Trophoblast cell (in vitro differentiated cells and primary cell): ENCODE data around the gene SVBP.

ENCODE experiments used
- DNase-seq, 2 donors: peaks; one replicate each; pipeline ENCODE4 v3.0.0-alpha.2; 2016
- H2AFZ ChIP-seq: 2 replicates; pipeline ENCODE4 v1.6.1; 2013; ENCODE audit warnings: low read length, moderate library complexity, mild to moderate bottlenecking; ENCODE audit not compliant: insufficient read depth, poor library complexity
- H2AK5ac ChIP-seq: 2 replicates; pipeline ENCODE4 v1.6.1; 2013; ENCODE audit warnings: mild to moderate bottlenecking, low read length
- H2BK120ac ChIP-seq: 2 replicates; pipeline ENCODE4 v1.6.1; 2013; ENCODE audit warnings: low read length, mild to moderate bottlenecking, moderate library complexity; ENCODE audit not compliant: insufficient read depth, poor library complexity
- H2BK12ac ChIP-seq: 2 replicates; pipeline ENCODE4 v1.6.1; 2013; ENCODE audit warnings: mild to moderate bottlenecking, low read length, moderate library complexity
- H2BK5ac ChIP-seq: 2 replicates; pipeline ENCODE4 v1.6.1; 2013; ENCODE audit warnings: low read length, low read depth, moderate library complexity, mild to moderate bottlenecking; ENCODE audit not compliant: poor library complexity
- H3K14ac ChIP-seq: 2 replicates; pipeline ENCODE4 v1.6.1; 2013; ENCODE audit warnings: mild to moderate bottlenecking, low read length
- H3K18ac ChIP-seq: 2 replicates; pipeline ENCODE4 v1.6.1; 2013; ENCODE audit warnings: mild to moderate bottlenecking, low read length
- H3K23ac ChIP-seq: 2 replicates; pipeline ENCODE4 v1.6.1; 2013; ENCODE audit warnings: low read length
- H3K27ac ChIP-seq: 2 replicates; pipeline ENCODE4 v1.5.1; 2013; ENCODE audit warnings: low read depth, mild to moderate bottlenecking, inconsistent platforms, low read length, moderate library complexity
- H3K27me3 ChIP-seq: 2 replicates; pipeline ENCODE4 v1.6.1; 2013; ENCODE audit warnings: inconsistent platforms, mild to moderate bottlenecking, low read length, moderate library complexity; ENCODE audit not compliant: insufficient read depth
- H3K36me3 ChIP-seq, 2 experiments: 1 replicate in 1 of 2; 2 replicates in 1 of 2; pipeline ENCODE4 v1.6.1; 2013; ENCODE audit warnings: low read length in 2 of 2, mild to moderate bottlenecking in 2 of 2, moderate library complexity in 1 of 2; ENCODE audit not compliant: insufficient read depth in 2 of 2, control insufficient read depth in 1 of 2
- H3K4ac ChIP-seq: 2 replicates; pipeline ENCODE4 v1.6.1; 2013; ENCODE audit warnings: low read depth, mild to moderate bottlenecking, low read length, moderate library complexity
- H3K4me1 ChIP-seq, 2 experiments: 1 replicate in 1 of 2; 2 replicates in 1 of 2; pipeline ENCODE4 v1.6.1; 2013; ENCODE audit warnings: low read length in 2 of 2, mild to moderate bottlenecking in 2 of 2, moderate library complexity in 1 of 2; ENCODE audit not compliant: insufficient read depth in 2 of 2, control insufficient read depth in 1 of 2
- H3K4me2 ChIP-seq: 2 replicates; pipeline ENCODE4 v1.6.1; 2013; ENCODE audit warnings: inconsistent platforms, mild to moderate bottlenecking, low read length, moderate library complexity
- H3K4me3 ChIP-seq: 2 replicates; pipeline ENCODE4 v1.5.1; 2013; ENCODE audit warnings: mild to moderate bottlenecking, low read depth, low read length, inconsistent platforms
- H3K79me1 ChIP-seq: one replicate; pipeline ENCODE4 v1.6.1; 2013; ENCODE audit warnings: low read length
- H3K79me2 ChIP-seq: 2 replicates; pipeline ENCODE4 v1.6.1; 2013; ENCODE audit warnings: low read length, mild to moderate bottlenecking; ENCODE audit not compliant: control insufficient read depth, insufficient read depth, poor library complexity
- H3K9ac ChIP-seq: 2 replicates; pipeline ENCODE4 v1.6.1; 2013; ENCODE audit warnings: mild to moderate bottlenecking, low read length
- H3K9me3 ChIP-seq: 2 replicates; pipeline ENCODE4 v1.6.1; 2013; ENCODE audit warnings: low read depth, mild to moderate bottlenecking, control low read depth, inconsistent platforms, low read length; ENCODE audit not compliant: insufficient read depth
- H4K12ac ChIP-seq: 2 replicates; pipeline ENCODE4 v1.6.1; 2013; ENCODE audit warnings: low read depth, mild to moderate bottlenecking, low read length, moderate library complexity
- H4K8ac ChIP-seq: 2 replicates; pipeline ENCODE4 v1.6.1; 2013; ENCODE audit warnings: low read depth, mild to moderate bottlenecking, low read length, moderate library complexity
- H4K91ac ChIP-seq: one replicate; pipeline ENCODE4 v1.6.1; 2013; ENCODE audit warnings: low read depth, mild to moderate bottlenecking, low read length, moderate library complexity
- whole genome bisulfite sequencing: extraction: QIAGEN DNeasy Blood & Tissue Kit; methylation state at CpG from one replicate; pipeline ENCODE4 v1.1.7; 2013; ENCODE audit warnings: missing lambda C conversion rate; ENCODE audit not compliant: insufficient read length, insufficient coverage; ENCODE audit errors: extremely low coverage; 5-methylcytosine and 5-hydroxymethylcytosine counted together

Gene SVBP

DNA sequence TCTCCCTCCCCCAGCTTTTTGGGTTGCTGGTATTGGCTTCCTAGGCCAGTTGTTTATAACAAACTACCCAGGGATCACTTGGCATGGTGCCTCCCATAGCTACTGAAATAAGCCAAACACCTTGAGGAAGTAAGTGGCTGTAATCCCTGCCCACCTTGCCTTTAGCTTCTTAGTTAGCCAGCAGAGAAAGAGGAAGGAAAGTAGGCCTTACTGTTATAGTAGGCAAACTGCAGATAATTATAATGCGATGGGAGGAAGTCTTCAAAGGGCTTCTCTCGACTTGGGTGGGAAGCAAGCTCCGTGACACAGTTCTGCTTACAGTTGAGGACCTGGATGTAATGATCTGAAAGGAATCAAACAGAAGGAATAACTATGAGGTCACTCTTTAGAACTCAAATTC, 58.6 kb downstream of the SVBP start:
- Histone ChIP-seq H3K18ac (no peak overlapping the region), H3K79me1 (no peaks in the 10 kb centered on the region), H3K4me2 (no peak overlapping the region), H3K23ac (no peak overlapping the region), H3K14ac (no peak overlapping the region), H4K12ac (no peak overlapping the region), H2BK12ac (no peak overlapping the region), H3K79me2 (no peaks in the 10 kb centered on the region), H3K27me3 (no peaks in the 10 kb centered on the region), H2BK5ac (no peak overlapping the region), H2AFZ (no peak overlapping the region), H3K27ac (no peak overlapping the region), H3K4ac (no peak overlapping the region), H2BK120ac (no peak overlapping the region), H3K4me3 (no peak overlapping the region), H3K4me1 (no peaks in the 10 kb centered on the region), H3K9ac (no peak overlapping the region), H2AK5ac (no peak overlapping the region), H3K36me3 (peaks cover 39 to 53% of the 10 kb centered on the region in 2 experiments), H3K9me3 (no peaks in the 10 kb centered on the region), H4K91ac (no peak overlapping the region), H4K8ac (no peak overlapping the region)
- WGBS, result no CpG with 5 or more reads among the region's 3 CpGs
- no peak for DNase-seq

DNA sequence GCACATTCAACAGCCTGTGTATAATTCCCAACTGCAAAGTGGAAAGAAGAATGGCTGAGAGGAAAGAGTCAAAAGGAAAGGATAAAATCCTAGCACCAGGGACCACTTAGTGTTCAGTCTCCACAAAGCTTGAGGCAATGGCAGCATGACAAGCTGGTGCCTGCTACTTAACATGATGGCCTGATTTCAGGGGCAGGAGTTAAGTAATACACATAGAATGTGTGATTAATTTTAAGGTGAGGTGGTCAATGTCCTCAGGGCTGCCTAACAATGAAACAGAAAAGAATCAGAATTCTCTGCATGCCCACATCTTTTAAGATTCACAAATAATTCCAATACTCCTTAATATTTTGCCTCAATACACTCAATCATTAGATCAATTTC, 59.3 kb downstream of the SVBP start:
- Histone ChIP-seq H3K79me2 (no peaks in the 10 kb centered on the region), H4K91ac (no peak overlapping the region), H3K4me2 (no peak overlapping the region), H3K4me1 (no peaks in the 10 kb centered on the region), H3K36me3 (peaks cover 40 to 53% of the 10 kb centered on the region in 2 experiments), H3K27me3 (no peaks in the 10 kb centered on the region), H3K4me3 (no peak overlapping the region), H4K8ac (no peak overlapping the region), H3K9me3 (no peaks in the 10 kb centered on the region), H3K27ac (no peak overlapping the region), H3K79me1 (no peaks in the 10 kb centered on the region), H2AFZ (no peak overlapping the region), H2BK12ac (no peak overlapping the region), H3K9ac (no peak overlapping the region), H3K18ac (no peak overlapping the region), H2AK5ac (no peak overlapping the region), H2BK5ac (no peak overlapping the region), H2BK120ac (no peak overlapping the region), H3K14ac (no peak overlapping the region), H4K12ac (no peak overlapping the region), H3K23ac (no peak overlapping the region), H3K4ac (no peak overlapping the region)
- DNase-seq, result no peak
